Astrocyte (in vitro differentiated cells and primary cell): ENCODE measurements around the gene PTPRN2. TPM values are rescaled to one million over a fixed set of nuclear protein-coding genes. Genes with fewer than 3 reads are reported as not detected.

ENCODE experiments used
- DNase-seq: peaks from one replicate; pipeline ENCODE4 v3.0.0-alpha.2; 2010; ENCODE audit warnings: low read depth
- FAIRE-seq: peaks from 2 replicates; lab custom pipeline; 2011; peaks lifted over from hg19 to GRCh38; lab: Jason Lieb, UNC
- H2AFZ ChIP-seq: 2 replicates; pipeline ENCODE4 v1.6.0; 2012; ENCODE audit warnings: low read depth, low read length, inconsistent platforms
- H3K27ac ChIP-seq: 2 replicates; pipeline ENCODE4 v1.5.1; 2011; ENCODE audit warnings: low read depth, low read length, inconsistent platforms
- H3K27me3 ChIP-seq: 2 replicates; pipeline ENCODE4 v1.6.0; 2011; ENCODE audit warnings: low read length, inconsistent platforms; ENCODE audit not compliant: insufficient read depth
- H3K36me3 ChIP-seq: 2 replicates; pipeline ENCODE4 v1.5.1; 2011; ENCODE audit warnings: low read length, inconsistent platforms; ENCODE audit not compliant: insufficient read depth
- H3K4me1 ChIP-seq: 2 replicates; pipeline ENCODE4 v1.5.1; 2011; ENCODE audit warnings: low read length, inconsistent platforms; ENCODE audit not compliant: insufficient read depth
- H3K4me2 ChIP-seq: 2 replicates; pipeline ENCODE4 v1.6.0; 2012; ENCODE audit warnings: low read length, inconsistent platforms
- H3K4me3 ChIP-seq: 2 replicates; pipeline ENCODE4 v1.5.1; 2011; ENCODE audit warnings: low read depth, mild to moderate bottlenecking, low read length, inconsistent platforms; ENCODE audit not compliant: insufficient read depth
- H3K79me2 ChIP-seq: 2 replicates; pipeline ENCODE4 v1.6.0; 2012; ENCODE audit warnings: mild to moderate bottlenecking, low read length, inconsistent platforms; ENCODE audit not compliant: insufficient read depth
- H3K9ac ChIP-seq: 2 replicates; pipeline ENCODE4 v1.6.0; 2012; ENCODE audit warnings: mild to moderate bottlenecking, low read length, inconsistent platforms
- H3K9me3 ChIP-seq: 2 replicates; pipeline ENCODE4 v1.5.1; 2012; ENCODE audit warnings: low read depth, mild to moderate bottlenecking, low read length, inconsistent platforms; ENCODE audit not compliant: insufficient read depth
- H4K20me1 ChIP-seq: 2 replicates; pipeline ENCODE4 v1.6.0; 2012; ENCODE audit warnings: low read length, inconsistent platforms; ENCODE audit not compliant: insufficient read depth
- H3K27ac Mint-ChIP-seq: one replicate; pipeline ENCODE4 v1.8.0; 2021; ENCODE audit warnings: mild to moderate bottlenecking, mixed read lengths; ENCODE audit not compliant: unreplicated experiment
- H3K27me3 Mint-ChIP-seq: one replicate; pipeline ENCODE4 v1.8.0; 2021; ENCODE audit warnings: low read depth, mixed read lengths; ENCODE audit not compliant: unreplicated experiment
- H3K36me3 Mint-ChIP-seq: one replicate; pipeline ENCODE4 v1.8.0; 2021; ENCODE audit warnings: low read depth, mixed read lengths; ENCODE audit not compliant: unreplicated experiment
- H3K4me1 Mint-ChIP-seq: one replicate; pipeline ENCODE4 v1.8.0; 2021; ENCODE audit warnings: low read depth, mixed read lengths; ENCODE audit not compliant: unreplicated experiment
- H3K4me3 Mint-ChIP-seq: one replicate; pipeline ENCODE4 v1.8.0; 2021; ENCODE audit warnings: mild to moderate bottlenecking, moderate library complexity, mixed read lengths; ENCODE audit not compliant: unreplicated experiment
- H3K9me3 Mint-ChIP-seq: one replicate; pipeline ENCODE4 v1.8.0; 2021; ENCODE audit warnings: mild to moderate bottlenecking, mixed read lengths; ENCODE audit not compliant: unreplicated experiment
- EZH2 ChIP-seq: IDR thresholded peaks from 2 replicates; pipeline ENCODE4 v1.6.1; 2012; ENCODE audit warnings: mild to moderate bottlenecking, low read length, inconsistent platforms; ENCODE audit not compliant: insufficient read depth
- total RNA-seq: library from RNA; stranded (reverse); gene quantifications from 2 replicates; pipeline ENCODE4 v1.2.1, GENCODE V29; 2021
- TF ChIP-seq, protein P1 (sequence below): IDR thresholded peaks from 2 replicates; pipeline ENCODE4 v1.5.1; 2011; ENCODE audit warnings: low read depth, mild to moderate bottlenecking, inconsistent platforms, low read length, moderate library complexity; ENCODE audit not compliant: insufficient read depth

The PTPRN2 gene
- total RNA-seq, 1 donor from 2014 or later = 0.09 TPM

DNA sequence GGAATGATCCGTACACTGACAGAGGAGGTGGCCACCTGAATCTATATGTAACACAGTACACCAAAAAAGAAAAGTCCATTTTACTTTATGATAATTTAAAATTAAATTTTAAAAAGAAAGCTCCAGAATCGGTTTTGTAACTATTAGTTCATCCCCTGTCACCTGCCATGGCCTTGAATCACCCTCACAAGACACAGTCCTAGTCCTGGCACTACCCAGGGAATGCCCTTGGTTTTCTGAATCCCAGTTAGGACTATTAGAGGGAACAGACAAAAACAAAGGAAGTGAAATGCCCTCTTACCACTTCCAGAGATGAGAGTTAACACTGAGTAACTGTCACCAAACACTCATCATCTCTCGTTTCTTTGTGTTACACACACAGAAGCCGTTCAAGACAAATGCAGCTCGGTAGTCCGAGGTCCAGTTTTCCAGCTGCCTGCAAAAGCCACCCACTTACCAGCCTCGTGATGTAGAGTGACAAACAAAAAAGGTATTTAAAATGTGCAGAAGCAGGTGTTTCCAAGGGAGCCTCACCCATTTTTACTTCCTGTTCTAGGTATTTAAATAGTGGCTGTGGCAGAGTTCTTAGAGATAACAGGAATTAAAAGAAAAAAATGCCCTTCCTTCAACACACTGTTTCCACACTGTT lies 6.1 kb downstream of the PTPRN2 start:
- no peak overlapping the region for H3K27ac Mint-ChIP-seq
- no peaks in the 10 kb centered on the region for H3K79me2 ChIP-seq
- no peak overlapping the region for H3K9ac ChIP-seq
- peaks cover 34% of the 10 kb centered on the region for H3K27me3 Mint-ChIP-seq
- peaks cover 3% of the 10 kb centered on the region for H3K9me3 ChIP-seq
- peaks cover 3% of the 10 kb centered on the region for H3K36me3 Mint-ChIP-seq
- no peak for TF ChIP-seq EZH2
- H3K27me3 ChIP-seq = peaks cover 16% of the 10 kb centered on the region
- H3K36me3 ChIP-seq = no peaks in the 10 kb centered on the region
- peaks cover 3% of the 10 kb centered on the region for H3K4me1 ChIP-seq
- no peaks in the 10 kb centered on the region for H3K4me1 Mint-ChIP-seq
- H2AFZ ChIP-seq = no peak overlapping the region
- no peak overlapping the region for H3K27ac ChIP-seq
- DNase-seq (no peak), FAIRE-seq (no peak)
- no peak overlapping the region for H3K4me2 ChIP-seq
- H3K9me3 Mint-ChIP-seq = peaks cover 13% of the 10 kb centered on the region
- no peaks in the 10 kb centered on the region for H4K20me1 ChIP-seq
- H3K4me3 ChIP-seq = no peak overlapping the region
- no peak overlapping the region for H3K4me3 Mint-ChIP-seq

DNA sequence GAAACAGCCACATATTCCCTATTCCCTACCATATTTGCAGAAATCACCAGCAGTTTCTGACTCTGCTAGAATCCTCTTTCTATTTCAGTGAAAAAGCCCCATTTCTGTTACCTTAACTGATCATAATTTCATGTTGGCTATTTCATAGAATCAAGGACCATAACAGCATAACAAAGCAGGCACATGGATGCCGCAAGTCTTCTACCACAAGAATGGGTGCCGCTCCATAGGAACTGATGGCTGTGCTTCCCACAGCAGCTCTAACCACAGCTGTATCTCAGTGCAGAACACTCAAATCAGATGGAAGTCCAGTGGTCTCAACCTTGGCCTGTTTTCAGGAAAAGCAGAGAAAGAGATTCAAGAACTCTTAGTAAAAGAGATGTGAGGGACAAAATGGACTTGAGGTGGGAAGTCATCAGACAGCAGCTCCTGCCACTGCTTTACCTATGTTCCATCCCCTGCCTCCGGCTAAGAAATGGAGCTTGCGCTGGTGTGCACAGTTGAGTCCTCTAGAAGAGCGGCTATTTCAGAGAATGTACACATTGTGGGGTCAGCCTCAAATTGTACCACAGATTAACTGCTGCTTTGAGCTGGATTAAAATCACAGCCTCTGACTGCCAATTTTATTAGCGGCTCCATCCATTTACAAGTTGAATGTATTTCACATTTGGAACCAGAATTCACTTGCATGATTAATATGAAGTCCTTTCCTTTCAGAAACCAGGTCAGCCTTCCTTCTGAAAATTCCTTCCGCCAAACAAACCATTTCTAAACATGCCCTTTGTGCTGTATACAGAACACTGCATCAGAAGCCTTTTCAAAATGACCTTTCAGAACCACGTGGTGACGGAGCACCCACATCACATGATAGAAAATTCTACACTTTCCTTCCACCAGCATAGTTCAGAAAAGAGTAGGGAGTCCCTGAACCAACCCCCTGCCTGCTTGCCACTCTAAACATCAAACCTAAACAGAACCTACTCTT lies 7.7 kb downstream of the PTPRN2 start:
- no peak for FAIRE-seq
- Histone ChIP-seq H3K4me3 (no peak overlapping the region), H3K4me2 (no peak overlapping the region), H3K27ac (no peak overlapping the region), H3K4me1 (no peaks in the 10 kb centered on the region), H3K9ac (no peak overlapping the region), H4K20me1 (no peaks in the 10 kb centered on the region), H2AFZ (no peak overlapping the region), H3K9me3 (peaks cover 3% of the 10 kb centered on the region), H3K27me3 (peaks cover 10% of the 10 kb centered on the region), H3K36me3 (no peaks in the 10 kb centered on the region), H3K79me2 (no peaks in the 10 kb centered on the region)
- no peak overlapping the region for H3K27ac Mint-ChIP-seq
- TF ChIP-seq, protein P1, sequence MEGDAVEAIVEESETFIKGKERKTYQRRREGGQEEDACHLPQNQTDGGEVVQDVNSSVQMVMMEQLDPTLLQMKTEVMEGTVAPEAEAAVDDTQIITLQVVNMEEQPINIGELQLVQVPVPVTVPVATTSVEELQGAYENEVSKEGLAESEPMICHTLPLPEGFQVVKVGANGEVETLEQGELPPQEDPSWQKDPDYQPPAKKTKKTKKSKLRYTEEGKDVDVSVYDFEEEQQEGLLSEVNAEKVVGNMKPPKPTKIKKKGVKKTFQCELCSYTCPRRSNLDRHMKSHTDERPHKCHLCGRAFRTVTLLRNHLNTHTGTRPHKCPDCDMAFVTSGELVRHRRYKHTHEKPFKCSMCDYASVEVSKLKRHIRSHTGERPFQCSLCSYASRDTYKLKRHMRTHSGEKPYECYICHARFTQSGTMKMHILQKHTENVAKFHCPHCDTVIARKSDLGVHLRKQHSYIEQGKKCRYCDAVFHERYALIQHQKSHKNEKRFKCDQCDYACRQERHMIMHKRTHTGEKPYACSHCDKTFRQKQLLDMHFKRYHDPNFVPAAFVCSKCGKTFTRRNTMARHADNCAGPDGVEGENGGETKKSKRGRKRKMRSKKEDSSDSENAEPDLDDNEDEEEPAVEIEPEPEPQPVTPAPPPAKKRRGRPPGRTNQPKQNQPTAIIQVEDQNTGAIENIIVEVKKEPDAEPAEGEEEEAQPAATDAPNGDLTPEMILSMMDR = no peak
- TF ChIP-seq EZH2 = no peak
- H3K4me1 Mint-ChIP-seq = no peaks in the 10 kb centered on the region
- no peak overlapping the region for H3K4me3 Mint-ChIP-seq
- H3K27me3 Mint-ChIP-seq = peaks cover 18% of the 10 kb centered on the region
- peaks cover 13% of the 10 kb centered on the region for H3K9me3 Mint-ChIP-seq
- DNase-seq = no peak
- peaks cover 3% of the 10 kb centered on the region for H3K36me3 Mint-ChIP-seq

DNA sequence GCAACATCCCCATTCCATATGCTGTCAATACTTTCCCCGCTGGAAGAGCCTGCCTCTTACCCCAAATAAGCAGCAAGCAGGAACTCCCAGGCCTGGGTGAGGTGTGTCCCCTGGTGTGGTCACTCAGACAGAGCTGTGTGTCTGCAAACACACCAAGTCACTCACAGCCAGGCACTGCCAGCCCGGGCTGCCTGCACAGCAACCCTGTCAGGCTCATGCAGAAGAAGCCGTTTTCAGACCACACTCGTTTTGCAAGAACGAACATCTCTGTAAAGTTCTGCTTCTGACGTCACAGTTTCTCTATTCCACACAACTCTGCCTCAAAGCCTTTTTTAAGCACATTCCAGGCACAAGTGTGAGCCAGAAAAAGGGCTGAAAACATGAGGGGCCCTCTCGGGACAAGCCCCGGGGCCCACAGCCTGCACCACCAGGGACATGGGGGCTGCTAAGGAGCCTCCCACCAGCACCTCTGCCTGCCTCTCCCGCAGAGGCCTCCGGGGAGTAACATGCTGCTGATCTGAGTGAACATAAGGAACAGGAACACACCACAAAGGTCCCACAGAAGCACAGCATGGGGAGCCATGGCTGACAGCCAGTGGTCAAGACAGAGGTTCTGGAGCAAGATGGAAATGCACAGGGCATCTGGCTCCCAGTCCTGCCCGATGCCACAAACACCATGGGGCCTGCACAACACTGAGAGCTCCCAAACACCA lies 11.4 kb downstream of the PTPRN2 start:
- peaks cover 3% of the 10 kb centered on the region for H3K9me3 ChIP-seq
- Mint-ChIP-seq H3K36me3 (peaks cover 3% of the 10 kb centered on the region), H3K4me1 (no peaks in the 10 kb centered on the region), H3K4me3 (no peak overlapping the region), H3K27me3 (peaks cover 2% of the 10 kb centered on the region), H3K27ac (no peak overlapping the region), H3K9me3 (peaks cover 13% of the 10 kb centered on the region)
- FAIRE-seq (no peak), DNase-seq (no peak)
- no peak overlapping the region for H2AFZ ChIP-seq
- no peaks in the 10 kb centered on the region for H3K27me3 ChIP-seq
- no peaks in the 10 kb centered on the region for H3K4me1 ChIP-seq
- no peaks in the 10 kb centered on the region for H4K20me1 ChIP-seq
- H3K9ac ChIP-seq = no peak overlapping the region
- H3K4me2 ChIP-seq = no peak overlapping the region
- TF ChIP-seq EZH2 = no peak
- TF ChIP-seq, protein P1 = no peak
- H3K79me2 ChIP-seq = no peaks in the 10 kb centered on the region
- no peaks in the 10 kb centered on the region for H3K36me3 ChIP-seq
- no peak overlapping the region for H3K4me3 ChIP-seq
- H3K27ac ChIP-seq = no peak overlapping the region
